ENCODE results near the gene TRPM2. TPM values are rescaled to one million over a fixed set of nuclear protein-coding genes. Genes with fewer than 3 reads are reported as not detected.
A peak's percentile ranks its signal among the peaks of the same experiment; 100 is the strongest.

TRPM2 gene
- under 0.01 and 0.36 TPM in 2 replicates for total RNA-seq

DNA sequence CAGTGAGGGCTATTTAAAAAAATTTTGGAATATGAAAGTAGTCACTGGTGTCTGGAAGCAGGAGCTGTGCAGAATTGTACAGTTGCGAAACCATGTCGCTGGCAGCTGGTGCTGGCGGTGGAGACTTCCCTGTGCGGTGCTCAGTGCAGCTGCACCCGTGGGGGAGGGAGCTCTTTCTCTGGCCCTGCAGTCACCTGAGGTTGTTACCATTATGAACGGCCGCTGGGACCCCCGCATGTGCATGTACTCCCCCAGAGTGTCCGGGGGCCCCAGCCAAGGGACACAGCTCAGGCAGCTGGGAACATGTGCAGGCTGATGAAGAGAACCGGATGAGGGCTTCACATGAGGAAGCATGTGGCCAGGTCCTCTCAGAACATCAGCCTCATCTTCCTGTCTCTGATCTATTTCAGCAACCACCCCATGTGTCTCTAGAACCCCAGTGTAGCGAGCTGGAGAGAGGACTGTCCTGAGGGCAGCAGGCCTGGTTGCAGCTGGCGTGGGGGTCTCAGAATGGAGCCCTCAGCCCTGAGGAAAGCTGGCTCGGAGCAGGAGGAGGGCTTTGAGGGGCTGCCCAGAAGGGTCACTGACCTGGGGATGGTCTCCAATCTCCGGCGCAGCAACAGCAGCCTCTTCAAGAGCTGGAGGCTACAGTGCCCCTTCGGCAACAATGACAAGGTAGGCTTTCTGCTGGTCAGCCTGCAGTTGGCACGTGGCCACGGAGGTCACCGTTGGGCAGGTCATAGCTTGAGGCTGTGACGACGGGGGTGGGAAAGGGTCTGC, at the start of gene TRPM2:
Gene TRPM2 (plus strand): TSS at position 431 of the 780 bp plus-strand sequence. CDS start 80 bp downstream, at position 511.
- no peak within 1 kb of the TSS for H3K27ac ChIP-seq (ENCODE audit: low read depth, low read length)
- no peaks in the 10 kb centered on the region for H3K79me2 ChIP-seq (ENCODE audit: insufficient read depth, low read length)
- H3K4me1 ChIP-seq (ENCODE audit: insufficient read depth, low read length), result no peaks in the 10 kb centered on the region
- no peaks in the 10 kb centered on the region for H3K36me3 ChIP-seq (ENCODE audit: insufficient read depth, low read length)
- H2AFZ ChIP-seq (ENCODE audit: low read length), result no peak within 1 kb of the TSS
- no peaks in the 10 kb centered on the region for H4K20me1 ChIP-seq (ENCODE audit: insufficient read depth, low read length)
- no peaks in the 10 kb centered on the region for H3K9me3 ChIP-seq (ENCODE audit: low read depth, low read length)
- TF ChIP-seq, protein P1, sequence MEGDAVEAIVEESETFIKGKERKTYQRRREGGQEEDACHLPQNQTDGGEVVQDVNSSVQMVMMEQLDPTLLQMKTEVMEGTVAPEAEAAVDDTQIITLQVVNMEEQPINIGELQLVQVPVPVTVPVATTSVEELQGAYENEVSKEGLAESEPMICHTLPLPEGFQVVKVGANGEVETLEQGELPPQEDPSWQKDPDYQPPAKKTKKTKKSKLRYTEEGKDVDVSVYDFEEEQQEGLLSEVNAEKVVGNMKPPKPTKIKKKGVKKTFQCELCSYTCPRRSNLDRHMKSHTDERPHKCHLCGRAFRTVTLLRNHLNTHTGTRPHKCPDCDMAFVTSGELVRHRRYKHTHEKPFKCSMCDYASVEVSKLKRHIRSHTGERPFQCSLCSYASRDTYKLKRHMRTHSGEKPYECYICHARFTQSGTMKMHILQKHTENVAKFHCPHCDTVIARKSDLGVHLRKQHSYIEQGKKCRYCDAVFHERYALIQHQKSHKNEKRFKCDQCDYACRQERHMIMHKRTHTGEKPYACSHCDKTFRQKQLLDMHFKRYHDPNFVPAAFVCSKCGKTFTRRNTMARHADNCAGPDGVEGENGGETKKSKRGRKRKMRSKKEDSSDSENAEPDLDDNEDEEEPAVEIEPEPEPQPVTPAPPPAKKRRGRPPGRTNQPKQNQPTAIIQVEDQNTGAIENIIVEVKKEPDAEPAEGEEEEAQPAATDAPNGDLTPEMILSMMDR (IDR thresholded peaks at IDR 0.05; ENCODE audit: extremely low read depth, low read depth, low read length), result no peak
- H3K4me2 ChIP-seq (ENCODE audit: insufficient read depth, low read length), result no peak within 1 kb of the TSS
- H3K4me3 ChIP-seq (ENCODE audit: insufficient read depth, low read length), result no peak within 1 kb of the TSS
- peak; percentile 21 for DNase-seq (ENCODE audit: insufficient read length, low spot score, missing footprints)
- peaks cover 17% of the 10 kb centered on the region for H3K27me3 ChIP-seq (ENCODE audit: insufficient read depth, low read length)

DNA sequence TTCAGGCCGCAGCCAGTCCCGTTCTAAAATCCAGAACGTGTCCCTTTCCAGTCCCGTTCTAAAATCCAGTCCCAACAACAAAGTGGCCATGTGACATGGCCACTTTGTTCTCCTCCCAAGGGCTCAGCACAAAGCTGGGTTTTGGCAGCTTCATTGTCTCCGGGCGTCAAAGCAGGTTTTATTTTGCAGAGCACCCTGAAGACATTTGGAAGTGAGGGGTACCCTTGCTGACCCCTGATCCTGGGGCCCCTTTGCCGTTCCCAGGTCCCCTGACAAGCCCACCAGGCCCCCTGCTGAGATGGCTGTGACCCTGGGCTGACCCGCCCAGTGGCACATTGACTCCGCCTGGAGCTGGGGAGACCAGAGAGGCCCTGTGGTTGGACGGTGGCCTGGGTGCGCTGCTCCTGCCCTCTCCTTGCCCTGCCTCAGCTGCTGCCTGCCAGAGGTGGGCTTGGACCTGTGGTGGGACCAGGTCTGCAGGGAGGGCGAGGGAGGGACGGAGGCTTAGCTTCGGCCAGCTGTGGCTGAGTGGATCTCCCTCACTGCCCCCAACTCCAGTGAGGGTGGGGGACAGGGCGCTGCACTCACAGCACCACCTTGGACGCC, 49.3 kb upstream of the TRPM2 start:
- H3K9me3 ChIP-seq (ENCODE audit: low read depth, low read length), result no peaks in the 10 kb centered on the region
- DNase-seq (ENCODE audit: insufficient read length, low spot score, missing footprints), result no peak
- TF ChIP-seq, protein P1 (IDR thresholded peaks at IDR 0.05; ENCODE audit: extremely low read depth, low read depth, low read length), result no peak
- peaks cover 57% of the 10 kb centered on the region for H3K79me2 ChIP-seq (ENCODE audit: insufficient read depth, low read length)
- H3K36me3 ChIP-seq (ENCODE audit: insufficient read depth, low read length), result no peaks in the 10 kb centered on the region
- H3K27me3 ChIP-seq (ENCODE audit: insufficient read depth, low read length), result no peaks in the 10 kb centered on the region
- no peak overlapping the region for H3K27ac ChIP-seq (ENCODE audit: low read depth, low read length)
- H2AFZ ChIP-seq (ENCODE audit: low read length), result no peak overlapping the region
- peaks cover 9% of the 10 kb centered on the region for H3K4me1 ChIP-seq (ENCODE audit: insufficient read depth, low read length)
- peaks cover 52% of the 10 kb centered on the region for H4K20me1 ChIP-seq (ENCODE audit: insufficient read depth, low read length)
- H3K4me3 ChIP-seq (ENCODE audit: insufficient read depth, low read length), result no peak overlapping the region
- H3K4me2 ChIP-seq (ENCODE audit: insufficient read depth, low read length), result no peak overlapping the region

DNA sequence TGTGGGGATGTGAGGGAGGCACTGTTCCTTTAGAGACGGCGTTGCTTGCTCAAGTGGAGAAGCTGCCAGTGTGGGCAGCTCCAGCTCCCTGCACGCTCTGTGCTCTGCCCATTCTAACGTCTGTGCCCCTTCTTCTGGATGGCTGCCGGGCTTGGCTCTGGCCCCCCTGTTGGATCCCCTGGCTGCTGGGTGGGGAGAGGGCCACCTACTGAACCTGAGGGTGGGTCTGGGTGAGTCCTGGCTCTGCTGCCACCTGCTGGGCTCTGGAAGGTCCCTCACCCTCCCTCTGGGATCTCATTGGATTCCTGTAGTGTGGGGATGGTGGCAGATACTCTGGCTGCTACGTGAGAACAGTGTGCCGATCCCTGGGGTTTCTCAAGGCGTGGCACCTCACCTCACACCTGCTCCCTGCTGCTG, 48.5 kb upstream of the TRPM2 start:
- H4K20me1 ChIP-seq (ENCODE audit: insufficient read depth, low read length), result peaks cover 55% of the 10 kb centered on the region

More for the DNA sequence above, 48.5 kb upstream of the TRPM2 start:
- peak; percentile 97 for DNase-seq (ENCODE audit: insufficient read length, low spot score, missing footprints)
- TF ChIP-seq, protein P1 (IDR thresholded peaks at IDR 0.05; ENCODE audit: extremely low read depth, low read depth, low read length), result peak; percentile 68
- H3K4me1 ChIP-seq (ENCODE audit: insufficient read depth, low read length), result peaks cover 6% of the 10 kb centered on the region
- H3K36me3 ChIP-seq (ENCODE audit: insufficient read depth, low read length), result no peaks in the 10 kb centered on the region
- H3K79me2 ChIP-seq (ENCODE audit: insufficient read depth, low read length), result peaks cover 53% of the 10 kb centered on the region
- H3K9me3 ChIP-seq (ENCODE audit: low read depth, low read length), result no peaks in the 10 kb centered on the region
- H3K27me3 ChIP-seq (ENCODE audit: insufficient read depth, low read length), result no peaks in the 10 kb centered on the region
- H3K27ac ChIP-seq (ENCODE audit: low read depth, low read length), result no peak overlapping the region
- H3K4me3 ChIP-seq (ENCODE audit: insufficient read depth, low read length), result no peak overlapping the region
- H3K4me2 ChIP-seq (ENCODE audit: insufficient read depth, low read length), result no peak overlapping the region
- H2AFZ ChIP-seq (ENCODE audit: low read length), result no peak overlapping the region

Measured in osteoblast (primary cell).